ENCODE data around the gene BBS12.

Gene BBS12

DNA sequence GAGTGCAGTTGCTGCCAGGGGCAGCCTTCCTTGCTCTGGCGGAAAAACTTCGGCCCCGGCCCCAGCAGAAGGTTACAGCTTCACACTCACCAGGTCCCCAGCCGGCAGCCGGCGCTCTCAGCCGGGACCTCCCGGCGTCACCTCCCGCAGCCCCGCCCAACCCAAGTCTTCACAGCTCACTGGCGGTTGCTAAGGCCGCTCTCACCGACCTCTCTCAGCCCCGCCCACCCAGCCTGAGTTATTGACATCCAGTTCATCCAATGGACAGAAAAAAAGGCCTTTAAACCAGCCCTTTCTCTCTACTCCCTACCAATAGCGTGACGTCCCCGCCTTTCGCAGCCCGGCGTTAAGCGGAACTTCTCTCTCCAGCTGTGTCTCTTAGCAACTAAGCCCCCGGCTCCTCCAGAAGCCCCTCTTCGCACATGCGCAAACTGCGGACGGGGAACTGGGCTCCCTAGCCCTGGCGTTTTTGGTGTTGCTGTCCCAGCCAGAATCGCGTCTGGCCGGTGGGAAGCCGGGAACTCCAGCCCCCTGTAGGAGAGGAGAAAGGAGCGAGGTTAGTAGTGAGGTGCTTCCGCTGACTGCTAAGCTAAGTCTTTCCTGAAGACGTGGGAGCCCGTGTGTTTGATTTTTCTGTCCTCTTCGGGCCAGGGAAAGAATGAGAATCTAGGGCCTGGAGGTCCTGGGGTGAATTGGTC lies at the start of gene BBS12:
Gene BBS12, plus strand, starts transcription at position 376 of the 698 bp plus-strand sequence. CDS start 9,189 bp downstream, outside the sequence.
- peak; percentile 99 for DNase-seq

- no peak for DNase-seq
Observed at GRCh38 chr4:122686691-122687090, 45.8 kb upstream of the BBS12 start.

DNA sequence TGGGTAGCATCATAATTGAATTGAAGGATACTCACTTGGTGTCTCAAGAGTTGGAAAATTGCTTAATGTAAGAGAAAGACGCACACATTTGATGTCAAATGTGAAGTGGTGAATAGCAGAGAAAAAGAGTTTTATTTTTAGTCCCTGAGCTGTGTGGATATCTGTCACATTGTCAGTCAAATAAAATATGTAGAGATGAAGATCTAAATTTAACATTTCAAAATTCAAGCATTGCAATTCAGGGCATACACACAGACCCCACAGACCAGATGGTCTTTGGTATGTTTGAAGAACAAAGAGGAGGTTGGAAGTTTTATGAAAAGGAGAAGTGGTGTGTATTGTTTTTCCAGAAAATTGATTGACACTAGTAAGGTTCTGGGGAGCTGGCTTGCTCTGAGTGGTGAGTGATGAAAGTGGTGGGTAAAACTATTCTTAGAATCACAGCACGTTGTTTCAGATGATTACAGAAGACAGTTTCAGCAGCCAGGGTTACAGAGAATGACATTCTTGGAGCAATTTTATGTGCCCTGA lies 44.9 kb upstream of the BBS12 start:
- DNase-seq = no peak

GRCh38 chr4:122688529-122689140 lies 43.9 kb upstream of the BBS12 start:
- DNase-seq = no peak

- DNase-seq = peak; percentile 49
Observed at GRCh38 chr4:122689972-122690371, 42.5 kb upstream of the BBS12 start.

GRCh38 chr4:122691988-122692387 lies 40.5 kb upstream of the BBS12 start:
- DNase-seq = no peak

DNA sequence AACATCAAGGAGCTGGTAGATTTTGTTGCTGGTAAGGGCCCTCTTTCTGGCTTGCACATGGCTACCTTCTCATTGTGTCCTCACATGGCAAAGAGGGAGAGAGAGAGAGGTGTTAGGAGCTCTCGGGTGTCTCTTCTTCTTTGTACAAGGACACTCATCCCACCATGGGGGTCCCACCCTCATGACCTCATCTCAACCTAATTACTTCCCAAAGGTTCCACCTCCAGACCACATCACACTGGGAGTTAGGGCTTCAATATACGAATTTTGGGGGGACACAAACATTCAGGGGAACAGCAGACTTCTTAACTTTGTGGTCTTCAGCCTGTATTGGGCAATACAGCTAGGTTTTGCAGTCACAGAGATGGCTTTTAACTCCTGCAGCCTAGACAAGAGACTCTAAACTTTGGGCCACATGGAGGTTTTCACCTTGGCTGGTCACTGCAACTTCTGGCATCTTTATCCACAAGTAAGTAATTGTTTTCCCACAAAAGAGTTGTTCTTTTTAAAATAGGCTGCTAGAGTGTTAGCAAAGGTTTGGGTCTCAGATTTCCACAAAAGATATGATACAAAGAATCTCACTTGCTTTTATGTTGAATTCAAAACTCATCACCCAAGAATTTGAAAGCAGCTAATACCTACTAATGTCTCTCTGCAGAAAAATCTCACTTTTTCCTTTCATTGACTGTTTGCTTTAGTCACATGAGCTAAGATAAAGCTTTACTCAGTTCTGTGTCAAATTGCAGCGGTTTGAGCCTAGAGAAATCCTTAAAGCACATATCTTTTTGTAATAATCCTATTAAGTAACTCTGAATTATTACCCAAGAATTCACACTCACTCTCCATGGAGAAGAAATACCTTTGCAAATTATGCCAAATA lies 39.6 kb upstream of the BBS12 start:
- DNase-seq = no peak

GRCh38 chr4:122695226-122695625 lies 37.3 kb upstream of the BBS12 start:
- DNase-seq = no peak

DNA sequence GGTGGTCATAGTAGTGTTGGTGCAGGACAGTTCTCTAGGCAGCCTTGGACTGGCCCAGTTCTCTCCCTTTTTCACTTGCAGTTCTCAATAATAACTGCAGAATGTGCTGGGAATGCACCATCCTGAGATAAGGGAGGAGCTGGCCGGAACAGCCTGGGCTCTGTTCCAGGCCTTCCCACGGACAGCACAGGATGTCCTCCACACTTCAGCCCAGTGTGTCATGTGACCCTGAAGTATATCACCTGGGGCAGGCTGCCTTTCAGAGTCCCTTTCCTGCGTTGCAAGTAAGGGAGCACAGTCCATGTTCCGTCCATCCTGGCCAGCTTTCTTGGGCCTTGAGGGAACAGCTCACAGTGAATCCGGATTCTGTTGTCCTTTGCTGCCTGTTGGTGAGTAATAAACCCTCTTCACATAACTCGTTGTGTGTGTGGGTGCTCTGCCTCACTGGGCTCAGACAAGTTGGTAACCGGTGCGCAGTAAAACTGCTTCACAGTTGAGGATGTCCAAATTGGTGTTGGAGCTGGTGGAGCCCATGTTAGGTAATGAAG lies 32.3 kb upstream of the BBS12 start:
- no peak for DNase-seq

GRCh38 chr4:122701061-122701460 lies 31.4 kb upstream of the BBS12 start:
- DNase-seq = no peak

DNA sequence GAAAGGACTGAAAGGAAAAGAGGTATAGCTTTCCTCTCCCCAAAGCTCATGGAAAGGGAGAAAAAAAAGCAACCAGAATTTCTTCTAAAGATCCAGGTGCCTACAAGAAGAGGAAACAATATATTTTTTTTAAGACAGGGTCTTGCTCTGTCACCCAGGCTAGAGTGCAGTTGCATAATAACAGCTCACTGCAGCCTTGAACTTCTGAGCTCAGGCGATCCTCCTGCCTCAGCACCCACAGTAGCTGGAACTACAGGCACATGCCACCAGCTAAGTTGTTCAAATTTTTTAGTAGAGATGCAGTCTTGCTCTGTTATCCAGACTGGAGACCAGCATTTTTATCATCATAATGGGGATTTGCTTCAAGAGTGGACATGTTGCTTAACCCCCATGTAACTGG lies 30.5 kb upstream of the BBS12 start:
- no peak for DNase-seq

DNA sequence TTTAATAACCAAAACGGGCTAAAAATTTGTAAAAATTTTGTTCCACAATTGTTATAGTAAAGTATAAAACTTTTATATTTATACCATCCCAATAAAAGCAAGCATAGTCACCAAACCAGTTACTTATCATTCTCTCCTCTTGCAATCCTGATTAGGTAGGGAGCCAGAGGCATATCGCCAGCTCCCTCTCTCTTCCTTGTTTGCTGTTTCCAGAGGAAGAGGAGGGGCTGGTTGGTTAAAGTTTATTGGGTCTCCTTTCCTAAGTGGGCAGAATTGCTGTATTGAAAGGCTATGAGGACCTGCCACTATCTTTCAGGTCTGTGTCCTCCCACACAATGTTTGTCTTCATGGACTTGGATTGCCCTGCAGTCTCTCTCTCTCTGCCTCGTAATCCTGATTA lies 29.6 kb upstream of the BBS12 start:
- DNase-seq = no peak

- no peak for DNase-seq
Observed at GRCh38 chr4:122703868-122704267, 28.6 kb upstream of the BBS12 start.

- no peak for DNase-seq
Observed at GRCh38 chr4:122705009-122705408, 27.5 kb upstream of the BBS12 start.

- no peak for DNase-seq
Observed at GRCh38 chr4:122705547-122706117, 26.9 kb upstream of the BBS12 start.

DNA sequence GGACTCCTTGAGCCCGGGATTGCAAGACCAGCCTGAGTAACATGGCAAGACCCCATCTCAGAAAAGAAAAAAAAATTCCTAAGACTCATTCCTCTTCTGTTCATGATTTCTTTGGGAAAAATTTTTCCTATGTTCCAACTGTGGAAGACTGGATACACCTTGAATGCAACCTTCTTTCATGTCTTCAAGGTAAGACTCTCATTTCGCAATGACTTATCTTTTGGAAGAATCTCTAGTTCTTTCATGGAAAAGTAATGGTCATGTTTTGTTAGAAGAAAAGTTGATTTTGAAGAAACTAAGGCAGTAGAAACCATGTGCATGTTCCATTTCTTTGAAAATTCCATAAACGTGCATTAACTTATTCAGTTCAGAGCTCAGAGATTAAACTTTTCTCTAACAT lies 26.0 kb upstream of the BBS12 start:
- no peak for DNase-seq

DNA sequence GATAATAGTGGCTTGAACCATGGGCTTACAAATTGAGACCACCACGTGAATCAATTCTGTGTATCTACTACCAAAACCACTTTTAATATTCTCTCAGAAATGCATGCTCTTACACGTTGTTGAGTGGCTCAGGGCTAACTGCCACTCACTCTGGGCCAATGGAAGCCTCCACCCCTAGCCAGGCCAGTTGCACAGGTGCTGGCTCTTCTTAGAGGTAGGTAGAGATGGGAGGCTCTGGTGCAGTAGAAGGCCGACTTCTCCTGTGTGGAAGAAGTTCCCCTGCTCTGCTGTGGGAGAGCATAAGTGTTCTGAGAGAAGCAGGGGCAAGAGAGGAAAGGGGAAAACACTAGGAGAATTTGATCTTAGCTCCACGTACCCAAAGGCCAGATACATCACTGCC lies 25.0 kb upstream of the BBS12 start:
- DNase-seq = no peak

- no peak for DNase-seq
Observed at GRCh38 chr4:122709236-122709635, 23.3 kb upstream of the BBS12 start.

DNA sequence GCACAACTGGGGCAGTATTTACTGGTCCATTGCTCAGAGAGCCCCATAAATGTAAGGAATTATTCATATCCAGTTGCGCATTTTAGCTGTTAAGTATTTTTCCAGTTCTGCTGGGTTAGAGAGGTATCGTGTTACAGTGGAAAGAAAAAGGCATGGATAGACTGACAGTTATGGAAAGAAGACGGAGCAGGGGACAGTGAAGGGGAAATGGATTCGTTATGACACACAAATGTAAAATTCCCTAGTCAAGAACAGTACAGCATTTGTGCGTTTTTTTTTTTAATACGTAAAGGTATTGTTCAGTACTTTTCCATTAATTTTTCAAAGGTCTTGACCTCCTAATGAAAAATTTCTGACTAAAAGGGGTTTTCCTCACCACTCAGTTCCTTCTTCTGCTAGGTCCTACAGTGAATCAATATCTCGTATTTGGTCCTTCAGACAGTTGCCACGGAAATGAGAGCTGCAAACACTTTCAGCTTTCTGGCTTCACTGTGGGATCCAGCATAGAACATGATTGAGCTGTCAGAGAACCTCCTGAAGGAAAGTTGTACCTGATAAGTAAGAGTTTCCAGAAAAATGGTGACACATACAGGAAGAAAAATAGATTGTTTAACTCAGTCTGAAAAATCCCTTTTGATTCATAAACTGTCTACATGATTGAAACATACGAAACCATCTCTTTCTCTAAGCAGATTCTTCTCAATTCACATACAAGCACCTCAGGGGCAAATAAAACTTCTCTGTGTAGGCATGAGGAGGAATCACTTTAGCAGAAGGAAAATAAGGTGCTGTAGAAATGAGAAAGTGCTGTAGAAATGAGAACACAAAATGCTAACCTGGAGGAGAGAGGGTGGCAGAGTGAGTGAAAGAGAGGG lies 21.8 kb upstream of the BBS12 start:
- DNase-seq = no peak

- DNase-seq = no peak
Observed at GRCh38 chr4:122711919-122712318, 20.6 kb upstream of the BBS12 start.

DNA sequence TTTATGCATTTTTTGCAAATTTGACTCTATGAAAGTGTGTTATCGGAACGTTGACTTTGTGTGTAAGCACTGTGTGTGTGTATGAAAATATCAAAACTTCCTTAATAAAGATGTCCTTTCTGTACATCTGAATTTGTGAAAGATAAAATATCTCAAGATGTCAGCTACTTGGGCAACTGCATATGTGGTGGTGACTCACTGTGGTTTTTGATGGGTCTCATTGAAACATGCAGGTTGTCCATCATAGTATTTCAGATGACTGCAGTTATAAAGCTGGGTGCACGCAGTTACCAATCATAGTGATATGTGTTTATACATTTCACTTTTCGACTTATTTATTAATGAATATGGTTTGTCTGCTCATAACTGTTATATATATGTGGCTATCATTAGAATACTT lies 19.7 kb upstream of the BBS12 start:
- DNase-seq = no peak

DNA sequence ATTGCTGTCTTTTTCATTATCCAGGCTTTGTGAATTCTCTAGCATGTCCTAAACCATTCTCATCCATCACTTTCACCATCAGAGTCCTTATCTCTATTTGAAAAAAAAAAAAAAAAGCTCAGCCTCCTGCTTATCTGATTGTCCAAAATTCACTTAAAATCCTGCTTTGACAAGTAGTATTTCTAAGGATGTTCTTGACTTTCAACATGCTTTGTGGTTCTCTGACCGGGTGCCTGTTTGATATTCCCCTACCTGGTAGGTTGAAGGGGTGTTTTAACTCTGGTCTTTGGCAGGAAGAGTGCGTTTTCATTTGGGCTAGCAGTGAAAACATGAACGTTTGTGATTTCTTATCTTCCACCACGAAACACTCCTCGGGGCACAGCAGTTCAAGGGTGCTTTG lies 17.3 kb upstream of the BBS12 start:
- no peak for DNase-seq

All from stimulated activated CD8-positive, alpha-beta memory T cell treated with anti-CD3 and anti-CD28 coated beads, Interleukin-4, amount 100 ng/mL, for 48 hours (primary cell).